Fibroblast of pulmonary artery (primary cell): Measurements from ENCODE around the gene ILF3.

Experiments used
- DNase-seq: peaks from one replicate; pipeline ENCODE4 v3.0.0-alpha.2; 2010; ENCODE audit warnings: low read depth
- H3K4me3 ChIP-seq: replicated peaks from 2 replicates; pipeline ENCODE4 v1.5.1; 2011; ENCODE audit warnings: low read depth, mild to moderate bottlenecking, control low read depth, low read length, moderate library complexity
- TF ChIP-seq, protein P1 (sequence below): IDR thresholded peaks from 2 replicates; pipeline ENCODE4 v1.5.1; 2011; ENCODE audit warnings: mild to moderate bottlenecking, control low read depth, low read length, inconsistent platforms; ENCODE audit errors: missing control alignments

ILF3 gene

DNA sequence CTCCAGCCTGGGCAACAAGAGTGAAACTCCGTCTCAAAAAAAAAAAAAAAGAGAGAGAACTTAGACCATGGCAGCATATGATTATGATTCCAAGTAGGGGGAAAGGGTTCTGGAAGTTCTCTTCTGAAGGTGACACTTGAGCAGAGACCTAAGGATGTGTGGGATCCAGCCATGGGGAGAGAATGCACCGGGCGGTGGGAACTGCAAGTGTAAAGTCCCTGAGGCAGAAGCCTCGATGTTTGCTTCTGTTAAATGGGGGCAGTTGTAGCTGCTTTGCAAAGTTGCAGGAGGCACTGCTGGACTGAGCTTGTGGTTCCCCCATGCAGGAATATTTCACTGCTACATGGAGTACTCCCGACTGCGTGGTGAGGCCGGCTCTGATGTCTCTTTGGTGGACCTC, 19.7 kb upstream of the ILF3 start:
- no peak overlapping the region for H3K4me3 ChIP-seq
- TF ChIP-seq, protein P1, sequence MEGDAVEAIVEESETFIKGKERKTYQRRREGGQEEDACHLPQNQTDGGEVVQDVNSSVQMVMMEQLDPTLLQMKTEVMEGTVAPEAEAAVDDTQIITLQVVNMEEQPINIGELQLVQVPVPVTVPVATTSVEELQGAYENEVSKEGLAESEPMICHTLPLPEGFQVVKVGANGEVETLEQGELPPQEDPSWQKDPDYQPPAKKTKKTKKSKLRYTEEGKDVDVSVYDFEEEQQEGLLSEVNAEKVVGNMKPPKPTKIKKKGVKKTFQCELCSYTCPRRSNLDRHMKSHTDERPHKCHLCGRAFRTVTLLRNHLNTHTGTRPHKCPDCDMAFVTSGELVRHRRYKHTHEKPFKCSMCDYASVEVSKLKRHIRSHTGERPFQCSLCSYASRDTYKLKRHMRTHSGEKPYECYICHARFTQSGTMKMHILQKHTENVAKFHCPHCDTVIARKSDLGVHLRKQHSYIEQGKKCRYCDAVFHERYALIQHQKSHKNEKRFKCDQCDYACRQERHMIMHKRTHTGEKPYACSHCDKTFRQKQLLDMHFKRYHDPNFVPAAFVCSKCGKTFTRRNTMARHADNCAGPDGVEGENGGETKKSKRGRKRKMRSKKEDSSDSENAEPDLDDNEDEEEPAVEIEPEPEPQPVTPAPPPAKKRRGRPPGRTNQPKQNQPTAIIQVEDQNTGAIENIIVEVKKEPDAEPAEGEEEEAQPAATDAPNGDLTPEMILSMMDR = no peak
- DNase-seq = no peak

DNA sequence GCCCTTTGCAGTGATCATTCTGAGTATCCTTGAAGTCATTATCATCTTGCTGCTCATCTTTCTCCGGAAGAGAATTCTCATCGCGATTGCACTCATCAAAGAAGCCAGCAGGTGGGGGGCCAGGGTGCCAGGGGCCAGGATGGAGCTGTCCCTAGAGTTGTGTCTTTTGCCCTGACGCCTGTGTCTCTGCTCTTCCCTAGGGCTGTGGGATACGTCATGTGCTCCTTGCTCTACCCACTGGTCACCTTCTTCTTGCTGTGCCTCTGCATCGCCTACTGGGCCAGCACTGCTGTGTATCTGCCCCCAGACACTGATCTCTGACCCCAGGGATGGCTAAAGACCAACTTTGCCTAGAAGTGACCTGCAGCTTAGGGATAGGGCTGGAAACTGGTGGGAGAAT, 19.2 kb upstream of the ILF3 start:
- TF ChIP-seq, protein P1 = no peak
- H3K4me3 ChIP-seq = no peak overlapping the region
- no peak for DNase-seq

DNA sequence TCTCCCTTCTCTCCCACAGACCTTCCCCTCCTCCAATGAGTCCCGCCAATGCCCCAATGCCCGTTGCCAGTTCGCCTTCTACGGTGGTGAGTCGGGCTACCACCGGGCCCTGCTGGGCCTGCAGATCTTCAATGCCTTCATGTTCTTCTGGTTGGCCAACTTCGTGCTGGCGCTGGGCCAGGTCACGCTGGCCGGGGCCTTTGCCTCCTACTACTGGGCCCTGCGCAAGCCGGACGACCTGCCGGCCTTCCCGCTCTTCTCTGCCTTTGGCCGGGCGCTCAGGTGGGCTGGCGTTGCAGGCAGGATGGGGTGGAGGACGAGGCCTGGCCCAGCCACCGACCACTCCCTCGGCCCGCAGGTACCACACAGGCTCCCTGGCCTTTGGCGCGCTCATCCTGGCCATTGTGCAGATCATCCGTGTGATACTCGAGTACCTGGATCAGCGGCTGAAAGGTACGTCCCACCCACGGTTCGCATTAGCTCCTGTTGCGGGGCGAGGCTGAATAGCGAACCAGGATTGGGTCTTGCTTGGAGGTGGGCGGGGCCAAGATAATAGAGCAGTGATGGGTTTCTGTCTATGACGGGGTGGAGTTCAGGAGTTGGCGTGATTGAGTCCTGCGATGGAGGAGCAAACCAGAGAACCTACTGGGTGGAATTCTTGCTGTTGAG, 17.7 kb upstream of the ILF3 start:
- DNase-seq = no peak
- no peak overlapping the region for H3K4me3 ChIP-seq
- TF ChIP-seq, protein P1 = no peak

DNA sequence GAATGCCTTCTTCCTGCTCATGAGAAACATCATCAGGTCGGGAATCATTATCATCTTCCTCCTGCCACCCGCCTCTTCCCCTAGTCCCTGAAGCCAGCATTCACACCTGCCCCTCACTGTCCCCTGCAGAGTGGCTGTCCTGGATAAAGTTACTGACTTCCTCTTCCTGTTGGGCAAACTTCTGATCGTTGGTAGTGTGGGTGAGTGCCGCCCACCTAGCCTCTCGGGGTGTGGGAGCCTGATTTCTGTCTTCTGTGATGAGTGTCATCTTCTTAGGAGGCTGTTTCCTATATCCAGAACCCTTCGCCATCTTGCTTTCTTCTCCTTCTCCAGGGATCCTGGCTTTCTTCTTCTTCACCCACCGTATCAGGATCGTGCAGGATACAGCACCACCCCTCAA, 16.3 kb upstream of the ILF3 start:
- TF ChIP-seq, protein P1 = no peak
- no peak overlapping the region for H3K4me3 ChIP-seq
- no peak for DNase-seq

DNA sequence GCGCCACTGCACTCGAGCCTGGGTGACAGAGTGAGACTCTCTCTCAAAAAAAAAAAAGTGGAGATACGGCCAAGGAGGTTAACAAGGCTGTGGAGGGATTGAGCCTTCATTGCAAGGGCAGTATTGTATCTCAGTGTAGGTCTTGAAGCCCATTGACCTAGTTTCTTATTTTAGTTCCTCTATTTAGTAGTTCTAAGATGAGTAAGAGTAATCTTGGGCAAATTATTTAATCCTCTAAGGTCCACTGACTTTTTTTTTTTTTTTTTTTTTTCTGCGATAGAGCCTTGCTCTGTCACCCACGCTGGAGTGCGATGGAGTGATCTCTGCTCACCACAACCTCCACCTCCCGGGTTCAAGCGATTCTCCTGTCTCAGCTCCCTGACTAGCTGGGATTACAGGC, 14.3 kb upstream of the ILF3 start:
- no peak overlapping the region for H3K4me3 ChIP-seq
- TF ChIP-seq, protein P1 = no peak
- DNase-seq = no peak

DNA sequence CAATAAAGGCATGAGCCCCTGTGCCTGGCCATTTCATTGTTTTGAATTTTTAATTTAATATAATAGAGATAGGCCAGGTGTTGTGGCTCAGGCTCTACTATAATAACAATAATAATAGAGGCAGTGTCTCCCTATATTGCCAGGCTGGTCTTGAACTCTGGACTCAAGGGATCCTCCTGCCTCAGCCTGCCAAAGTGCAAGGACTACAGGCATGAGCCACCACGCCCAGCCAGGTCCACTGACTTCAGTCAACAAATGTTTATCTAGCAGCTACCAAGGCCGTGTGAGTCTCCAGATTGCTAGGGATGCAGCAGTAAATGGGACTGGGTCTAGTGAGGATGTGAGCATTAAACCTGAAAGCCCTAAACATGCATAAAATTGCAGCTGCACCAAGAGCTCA, 13.8 kb upstream of the ILF3 start:
- H3K4me3 ChIP-seq = no peak overlapping the region
- TF ChIP-seq, protein P1 = no peak
- no peak for DNase-seq

DNA sequence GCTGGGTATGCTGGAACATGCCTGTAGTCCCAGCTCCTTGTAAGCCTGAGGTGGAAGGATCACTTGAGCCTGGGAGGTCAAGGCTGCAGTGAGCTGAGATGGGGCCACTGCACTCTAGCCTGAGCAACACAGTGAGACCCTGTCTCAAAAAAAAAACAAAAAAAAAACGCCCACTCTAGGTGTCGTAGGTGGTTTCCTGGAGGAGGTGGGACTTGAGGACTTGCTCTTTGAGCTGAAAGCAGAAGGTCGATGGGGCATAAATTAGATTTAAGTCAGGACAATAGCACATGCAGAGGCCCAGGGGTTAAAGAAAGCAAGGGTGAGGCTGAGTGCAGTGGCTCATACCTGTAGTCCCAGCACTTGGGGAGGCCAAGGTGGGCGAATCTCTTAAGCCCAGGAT, 12.9 kb upstream of the ILF3 start:
- H3K4me3 ChIP-seq = no peak overlapping the region
- DNase-seq = no peak
- TF ChIP-seq, protein P1 = no peak
